Brain pericyte (primary cell): ENCODE measurements around the gene ABHD17C.
"Not testable (repeated sequence)": the region's sequence is repeated elsewhere in the genome, so short reads cannot be mapped to it uniquely, and the experiment has no call there.

ENCODE experiments used
- DNase-seq: peaks from one replicate; pipeline ENCODE4 v3.0.0-alpha.2; 2012; ENCODE audit warnings: low read depth, low spot score

The ABHD17C gene

DNA sequence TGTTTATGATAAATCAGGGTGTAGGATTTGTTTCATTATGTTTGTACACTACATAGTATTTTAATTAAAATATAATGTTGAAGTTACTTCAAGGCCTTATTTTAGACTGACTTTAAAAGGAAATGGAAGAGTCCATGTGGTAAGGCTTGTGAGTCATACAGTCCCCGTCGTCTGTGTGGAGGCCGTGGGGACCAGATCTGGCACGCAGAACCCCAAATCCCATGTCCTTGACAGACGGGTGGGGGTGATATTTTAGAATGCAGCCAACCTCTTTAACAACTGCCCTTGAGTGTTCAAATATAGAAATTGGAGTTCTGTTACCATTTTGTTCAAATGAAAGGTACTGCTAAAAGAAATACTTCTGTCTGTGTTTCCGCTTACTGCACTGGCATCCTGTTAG, 35.8 kb downstream of the ABHD17C start:
- no peak for DNase-seq

DNA sequence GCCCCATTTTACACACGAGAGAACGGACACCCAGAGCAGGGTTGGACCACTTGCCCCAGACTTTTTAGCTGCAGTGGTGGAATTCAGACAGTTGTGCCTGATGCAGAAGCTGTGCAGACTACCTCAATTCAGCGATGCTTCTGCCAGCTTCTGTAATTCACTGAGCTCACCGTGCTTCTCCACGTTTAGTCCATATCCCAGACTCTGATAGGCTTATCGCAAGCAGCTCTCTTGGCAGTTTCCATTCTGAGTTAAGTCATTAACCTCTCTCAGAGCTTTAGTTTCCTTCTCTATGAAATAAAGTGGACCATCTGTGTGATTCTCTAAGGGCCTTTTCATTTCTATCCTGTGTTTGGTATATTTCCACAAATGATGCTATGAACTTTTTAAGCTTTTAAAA, 37.1 kb downstream of the ABHD17C start:
- DNase-seq = no peak

DNA sequence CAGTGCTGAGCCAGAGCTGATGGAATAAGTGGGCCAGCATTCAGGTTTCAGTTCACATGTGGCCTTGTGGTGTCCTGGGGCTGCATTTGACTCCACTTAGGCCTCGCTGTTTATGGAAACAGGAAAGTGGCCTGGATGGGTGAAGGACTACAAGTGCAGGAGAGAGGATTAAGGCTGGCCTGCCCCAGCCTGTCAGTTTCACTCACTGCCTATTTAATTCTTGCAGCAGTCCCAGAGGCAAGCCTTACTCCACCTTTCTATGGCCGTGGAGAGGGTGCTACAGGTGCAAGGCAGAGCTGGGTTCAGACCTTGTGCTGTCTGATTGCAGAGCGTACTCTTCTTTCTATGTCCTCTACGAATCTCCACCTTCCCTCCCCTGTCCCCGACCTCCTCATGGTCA, 37.7 kb downstream of the ABHD17C start:
- DNase-seq = no peak

DNA sequence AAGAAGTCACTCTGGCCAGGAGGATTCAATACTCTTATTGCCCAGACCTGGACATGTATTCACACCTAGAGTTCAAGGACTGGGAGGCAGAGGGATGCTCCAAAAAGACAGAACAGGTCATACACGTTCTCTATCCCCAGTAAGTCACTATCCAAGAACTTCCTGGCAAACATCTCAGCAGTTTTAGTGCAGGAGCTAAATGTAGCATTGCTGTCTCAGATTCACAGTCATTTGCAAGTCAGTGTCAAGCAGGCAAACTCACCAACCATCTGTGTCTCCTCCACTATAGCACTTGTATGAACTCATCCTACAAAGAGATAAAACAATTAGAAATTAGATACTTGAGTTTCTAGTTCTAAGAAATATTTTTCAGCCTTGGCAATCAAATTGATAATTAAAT, 38.4 kb downstream of the ABHD17C start:
- no peak for DNase-seq

DNA sequence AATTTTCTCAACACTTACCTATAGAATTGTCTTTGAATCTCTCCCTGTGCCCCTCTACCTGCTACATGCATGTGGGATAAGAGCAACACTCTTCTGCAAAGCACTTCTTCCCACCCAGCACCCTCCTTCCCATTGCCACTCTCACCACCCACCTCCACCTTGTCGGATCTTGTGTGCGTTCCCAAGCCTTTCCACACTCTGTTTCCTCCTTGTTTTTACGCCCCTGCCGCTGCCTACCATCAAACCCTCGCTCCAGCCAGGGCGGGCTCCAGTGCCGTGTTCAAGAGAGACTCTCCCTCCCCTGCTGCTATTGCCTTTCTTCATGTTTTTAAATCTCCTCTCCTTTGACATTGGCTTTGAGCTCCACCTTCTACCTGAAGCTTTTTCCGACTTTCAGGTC, 40.2 kb downstream of the ABHD17C start:
- no peak for DNase-seq

GRCh38 chr15:80736560-80736959, 41.5 kb downstream of the ABHD17C start:
- DNase-seq = no peak

GRCh38 chr15:80739919-80740318, 44.8 kb downstream of the ABHD17C start:
- no peak for DNase-seq

GRCh38 chr15:80742081-80742480, 47.0 kb downstream of the ABHD17C start:
- no peak for DNase-seq

DNA sequence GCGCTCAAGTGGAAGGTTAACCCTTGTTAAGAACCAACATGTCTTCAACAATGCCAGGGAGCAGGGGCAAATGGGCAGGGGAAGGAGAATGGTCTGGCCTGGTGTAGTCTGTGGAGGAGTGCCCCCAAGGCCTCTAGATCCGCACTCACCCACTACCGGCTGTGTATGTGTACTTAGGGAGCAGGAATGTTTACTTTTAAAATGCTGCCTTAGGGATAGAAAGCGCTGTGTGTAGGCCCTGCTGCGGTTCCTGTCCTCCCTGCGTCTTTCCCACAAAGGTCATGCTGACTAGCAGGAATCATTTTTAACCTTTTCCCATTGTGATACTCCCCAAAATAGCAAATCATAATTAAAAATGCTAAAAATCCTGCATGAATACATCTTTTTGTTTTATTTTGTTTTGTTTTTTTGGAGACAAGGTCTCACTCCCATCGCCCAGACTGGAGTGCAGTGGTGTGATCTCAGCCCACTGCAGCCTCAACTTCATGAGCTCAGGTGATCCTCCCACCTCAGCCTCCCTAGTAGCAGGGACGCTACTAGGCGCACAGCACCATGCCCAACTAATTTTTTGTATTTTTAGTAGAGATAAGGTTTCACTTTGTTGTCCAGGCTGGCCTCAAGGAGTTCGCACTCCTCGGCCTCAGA, 48.2 kb downstream of the ABHD17C start:
- peak; percentile 38 for DNase-seq

GRCh38 chr15:80744415-80744814, 49.3 kb downstream of the ABHD17C start:
- no peak for DNase-seq

GRCh38 chr15:80744826-80745225, 49.7 kb downstream of the ABHD17C start:
- no peak for DNase-seq

- DNase-seq = no peak
Observed at GRCh38 chr15:80745888-80746287, 50.8 kb downstream of the ABHD17C start.

DNA sequence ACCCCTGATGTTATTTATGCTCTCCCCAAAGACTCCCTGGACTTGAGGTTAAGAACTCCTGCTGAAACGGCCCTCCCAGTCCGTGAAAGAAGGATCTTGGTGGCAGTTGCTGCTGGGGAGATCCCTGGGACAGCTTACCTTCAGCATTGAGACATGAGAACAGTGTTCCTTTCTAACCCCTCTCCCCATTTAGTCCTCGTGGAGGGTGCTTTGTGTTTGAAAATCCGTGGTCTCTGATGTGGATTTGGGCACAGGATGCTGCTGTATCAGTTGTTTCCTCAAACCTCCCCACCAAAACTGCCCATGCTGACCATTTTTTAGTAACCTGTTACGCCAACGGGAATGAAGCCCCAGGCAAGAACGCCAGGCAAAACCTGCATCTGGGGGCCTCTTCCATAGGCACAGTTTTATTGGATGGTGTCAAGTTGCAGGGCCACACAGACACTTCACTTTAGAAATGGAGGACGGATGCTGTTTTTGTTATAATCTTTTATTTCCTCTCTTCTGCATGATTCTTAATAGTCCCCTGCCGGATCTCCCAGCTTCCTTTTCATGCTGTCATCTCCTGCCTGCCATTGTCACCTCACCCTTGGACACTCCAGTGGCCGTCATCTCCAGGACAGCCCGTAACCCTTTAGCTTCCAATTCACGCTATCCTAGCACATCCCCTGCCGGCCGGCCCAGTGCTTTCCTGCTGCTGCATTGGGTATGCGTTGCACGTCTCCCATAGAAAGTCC, 52.4 kb downstream of the ABHD17C start:
- no peak for DNase-seq

DNA sequence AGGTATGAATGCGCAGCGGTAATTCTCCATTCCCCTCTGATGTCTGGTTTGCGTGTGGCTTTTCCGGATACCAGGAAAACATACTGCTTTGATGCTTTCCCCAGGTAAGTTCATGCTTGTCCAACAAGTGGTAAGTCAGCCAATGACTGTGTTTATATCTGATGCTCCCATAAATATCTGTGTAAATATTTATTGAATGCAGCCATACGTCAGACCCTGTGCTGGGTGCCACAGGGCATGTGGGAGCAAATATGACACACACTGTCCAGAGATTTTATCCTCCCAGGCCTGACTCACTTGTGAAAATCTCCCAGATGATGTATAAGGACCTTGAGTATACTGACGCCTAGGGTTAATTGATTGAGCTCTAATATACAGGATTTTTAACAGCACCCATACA, 54.5 kb downstream of the ABHD17C start:
- DNase-seq = no peak

DNA sequence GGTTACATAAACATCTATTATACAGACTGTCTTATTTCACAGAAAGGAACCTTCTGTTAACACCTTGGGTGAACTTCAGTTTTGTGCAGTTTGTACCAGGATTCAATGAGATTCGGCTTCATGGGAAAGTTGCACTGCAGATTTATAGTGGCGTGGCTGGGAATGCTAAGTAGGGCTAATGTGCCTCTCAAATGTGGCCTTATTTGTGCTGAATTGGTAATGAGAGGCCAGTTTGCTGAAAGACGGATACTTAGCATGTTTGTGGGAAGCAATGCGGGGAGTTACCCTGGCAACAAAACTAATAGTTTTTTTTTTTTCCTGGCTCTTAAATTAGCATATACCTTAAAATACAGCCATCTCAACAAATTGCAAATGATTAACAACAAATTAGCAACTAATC, 55.5 kb downstream of the ABHD17C start:
- DNase-seq = no peak

GRCh38 chr15:80752204-80752603, 57.1 kb downstream of the ABHD17C start:
- DNase-seq = no peak

- no peak for DNase-seq
Observed at GRCh38 chr15:80753161-80753560, 58.1 kb downstream of the ABHD17C start.

- DNase-seq = no peak
Observed at GRCh38 chr15:80754014-80754413, 58.9 kb downstream of the ABHD17C start.

DNA sequence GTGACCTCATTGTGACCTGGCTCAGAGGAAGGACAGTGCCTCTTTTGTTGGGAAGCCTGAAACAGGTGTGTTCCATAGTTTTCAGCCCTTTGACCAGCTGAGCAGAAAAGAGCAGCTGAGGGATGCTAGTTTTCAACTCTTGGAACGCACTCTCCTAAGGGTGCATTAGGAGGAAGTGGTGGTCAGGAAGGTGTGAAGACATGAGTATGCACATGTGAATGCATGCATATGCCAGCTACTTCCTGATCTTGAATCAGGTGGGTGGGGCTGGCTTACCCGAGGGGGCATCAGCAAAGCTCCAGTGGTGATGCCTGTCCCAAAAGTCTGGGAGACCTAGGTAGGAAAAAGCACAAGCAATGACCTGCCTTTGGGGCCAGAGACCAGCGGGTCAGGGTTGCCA, 60.8 kb downstream of the ABHD17C start:
- DNase-seq = no peak

DNA sequence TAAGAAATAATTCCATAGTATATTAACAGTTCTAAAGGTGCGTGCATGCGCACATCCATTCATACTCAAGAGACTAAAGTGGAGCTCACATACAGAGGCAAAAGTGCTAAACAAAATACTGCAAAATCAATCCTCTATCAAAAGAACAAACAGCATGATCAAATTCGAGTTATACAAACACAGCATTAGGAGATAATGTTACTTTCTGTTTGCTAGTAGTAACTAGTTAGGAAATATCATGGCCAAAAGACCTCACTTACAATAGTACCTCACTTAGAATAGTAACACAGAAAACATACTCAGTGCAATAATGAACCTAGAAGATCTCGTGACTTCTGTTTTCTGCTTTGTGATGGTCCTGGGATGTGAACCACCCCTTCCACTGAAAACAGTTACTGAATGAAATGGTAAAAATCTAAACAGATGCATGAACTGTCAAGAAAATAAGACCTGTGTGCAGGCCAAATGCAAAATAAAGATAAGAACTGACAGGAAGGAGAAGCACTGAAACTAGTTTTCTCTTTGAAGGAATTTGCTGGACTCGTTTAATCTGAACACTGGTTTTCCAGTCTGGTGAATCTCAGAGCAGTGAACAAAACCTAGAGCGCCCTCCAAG, 63.1 kb downstream of the ABHD17C start:
- no peak for DNase-seq

GRCh38 chr15:80760960-80761359, 65.8 kb downstream of the ABHD17C start:
- no peak for DNase-seq

- no peak for DNase-seq
Observed at GRCh38 chr15:80761754-80762153, 66.6 kb downstream of the ABHD17C start.

- not testable (repeated sequence) for DNase-seq
Observed at GRCh38 chr15:80763235-80763634, 68.1 kb downstream of the ABHD17C start.
